Ramos (cell line): ENCODE results near the gene IL36B.

Source experiments
- in situ Hi-C: fragments of 300-500 bp; cut with MboI; formaldehyde crosslinking; loops from one replicate; pipeline ENCODE4 v1.14.3; 2022; ENCODE audit warnings: low sequenced_read_pairs; ENCODE audit not compliant: unreplicated experiment

Gene IL36B

DNA sequence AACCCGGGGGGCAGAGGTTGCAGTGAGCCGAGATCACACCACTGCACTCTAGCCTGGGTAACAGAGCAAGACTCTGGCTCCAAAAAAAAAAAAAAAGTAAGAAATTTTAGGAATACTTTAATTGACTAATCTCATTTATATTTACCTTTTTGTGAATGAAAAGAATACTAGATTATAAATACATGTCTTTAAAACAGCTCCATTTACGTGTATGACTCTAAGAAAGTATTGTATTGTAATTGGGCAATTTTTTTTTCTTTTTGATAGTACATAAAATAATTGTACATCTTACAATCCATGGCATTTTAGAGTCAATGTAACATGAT, 39.4 kb downstream of the IL36B start:
- in situ Hi-C loops, result no loop called here

GRCh38 chr2:113012436-113013335, 40.0 kb downstream of the IL36B start:
- in situ Hi-C loops, result no loop called here

DNA sequence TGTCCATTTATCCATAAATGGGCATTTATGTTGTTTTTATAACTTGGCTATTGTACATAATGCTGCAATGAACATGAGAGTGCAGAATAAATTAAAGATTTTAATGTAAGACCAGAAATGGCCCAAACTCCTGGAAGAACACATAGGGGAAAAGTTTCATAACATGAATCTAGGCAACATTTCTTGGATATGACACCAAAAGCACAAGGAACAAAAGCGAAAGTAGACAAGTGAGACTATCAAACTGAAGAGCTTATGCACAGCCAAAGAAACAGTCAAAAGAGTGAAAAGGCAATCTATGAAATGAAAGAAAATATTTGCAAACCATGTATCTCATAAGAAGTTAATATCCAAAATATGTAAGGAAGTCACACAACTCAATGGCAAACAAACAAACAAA, 41.6 kb downstream of the IL36B start:
- in situ Hi-C loops, result no loop called here

- in situ Hi-C loops, result no loop called here
Measured at GRCh38 chr2:113010088-113010487, 42.6 kb downstream of the IL36B start.

GRCh38 chr2:113009622-113010021, 43.0 kb downstream of the IL36B start:
- in situ Hi-C loops, result no loop called here

GRCh38 chr2:113007250-113007649, 45.4 kb downstream of the IL36B start:
- in situ Hi-C loops, result no loop called here

GRCh38 chr2:113005030-113005509, 47.6 kb downstream of the IL36B start, which contains the start of gene IL36A:
IL36A (plus strand) TSS chr2:113005459; CDS start chr2:113005872, 413 bp downstream.
- in situ Hi-C loops, result no loop called here

GRCh38 chr2:113002677-113003076, 50.0 kb downstream of the IL36B start:
- in situ Hi-C loops, result no loop called here

GRCh38 chr2:113000436-113000835, 52.2 kb downstream of the IL36B start:
- in situ Hi-C loops, result no loop called here

- in situ Hi-C loops, result no loop called here
Measured at GRCh38 chr2:112997151-112997550, 55.5 kb downstream of the IL36B start.

GRCh38 chr2:112996635-112997034, 56.0 kb downstream of the IL36B start:
- in situ Hi-C loops, result no loop called here

DNA sequence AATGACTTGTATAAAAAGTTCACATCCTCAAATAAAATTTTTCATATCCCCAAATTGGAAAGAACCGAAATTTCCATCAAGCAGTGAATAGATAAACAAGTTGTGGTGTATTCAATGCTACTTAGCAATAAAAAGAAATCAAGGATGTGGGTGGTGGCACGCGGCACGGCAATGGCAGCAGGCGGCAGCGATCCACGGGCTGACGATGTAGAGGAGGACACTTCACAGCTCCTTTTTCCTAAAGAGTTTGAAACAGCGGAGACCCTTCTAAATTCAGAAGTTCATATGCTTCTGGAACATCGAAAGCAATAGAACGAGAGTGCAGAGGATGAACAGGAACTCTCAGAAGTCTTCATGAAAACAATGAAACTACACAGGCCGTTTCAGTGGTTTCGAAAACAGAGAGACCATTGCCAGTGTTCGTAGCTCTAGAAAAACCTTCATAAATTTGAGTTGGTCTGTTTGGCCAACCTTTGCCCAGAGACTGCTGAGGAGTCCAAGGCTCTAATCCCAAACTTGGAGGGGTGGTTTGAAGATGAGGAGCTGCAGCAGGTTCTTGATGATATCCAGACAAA, 57.2 kb downstream of the IL36B start:
- in situ Hi-C loops, result no loop called here

DNA sequence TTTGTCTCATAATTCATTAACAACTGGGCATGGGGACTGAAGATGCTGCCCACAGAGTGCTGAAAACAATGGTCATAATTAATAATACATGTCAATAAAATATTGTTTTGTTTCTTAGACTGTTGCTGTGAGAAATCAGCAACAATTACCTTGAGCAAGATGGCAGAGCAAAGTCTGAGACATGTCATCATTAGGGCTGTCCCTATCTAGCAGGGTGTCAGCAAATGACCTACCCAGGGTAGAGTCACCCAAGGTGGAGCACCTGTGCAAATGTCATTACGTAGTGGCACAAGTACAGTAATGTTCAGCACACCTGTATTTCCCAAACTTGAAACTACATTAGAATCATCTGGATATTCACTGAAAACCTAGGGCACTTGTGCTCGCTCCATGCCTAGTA, 58.0 kb downstream of the IL36B start:
- in situ Hi-C loops, result no loop called here

- in situ Hi-C loops, result no loop called here
Measured at GRCh38 chr2:112993831-112994230, 58.8 kb downstream of the IL36B start.

DNA sequence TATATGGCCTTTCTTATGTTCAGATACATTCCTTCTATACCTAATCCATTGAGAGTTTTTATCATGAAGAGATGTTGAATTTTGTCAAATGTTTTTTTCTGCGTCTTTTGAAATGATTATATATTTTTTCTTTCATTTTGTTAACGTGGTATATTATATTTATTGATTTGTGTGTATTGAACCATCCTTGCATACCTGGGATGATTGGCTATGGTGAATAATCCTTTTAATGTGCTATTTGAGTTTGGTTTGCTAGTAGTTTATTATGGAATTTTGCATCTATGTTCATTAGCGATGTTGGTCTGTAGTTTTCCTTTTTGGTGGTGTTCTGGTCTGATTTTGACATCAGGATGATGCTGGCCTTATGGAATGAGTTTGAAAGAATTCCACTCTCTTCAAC, 63.1 kb downstream of the IL36B start:
- in situ Hi-C loops, result no loop called here

GRCh38 chr2:112985090-112985489, 67.6 kb downstream of the IL36B start:
- in situ Hi-C loops, result no loop called here

DNA sequence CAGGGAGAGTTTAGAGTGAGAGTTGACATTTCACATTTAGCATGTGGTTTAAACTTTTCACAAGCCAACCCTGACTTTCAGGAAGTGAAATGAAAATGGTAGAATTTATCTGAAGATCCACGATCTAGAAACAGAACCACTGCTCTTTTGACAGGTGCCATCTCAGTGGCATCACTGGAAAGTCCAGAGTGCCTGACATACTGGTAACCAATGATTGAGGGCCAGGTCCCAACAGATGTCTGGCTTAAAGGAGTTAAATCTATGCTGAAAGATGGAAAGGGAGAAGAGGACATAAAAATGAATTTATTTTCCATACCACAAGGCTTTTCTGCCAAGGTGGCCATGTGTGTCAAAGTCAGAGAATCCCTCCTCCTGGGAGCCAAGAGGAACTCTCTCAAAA, 72.1 kb downstream of the IL36B start:
- in situ Hi-C loops, result no loop called here

GRCh38 chr2:112979731-112980130, 72.9 kb downstream of the IL36B start:
- in situ Hi-C loops, result no loop called here

DNA sequence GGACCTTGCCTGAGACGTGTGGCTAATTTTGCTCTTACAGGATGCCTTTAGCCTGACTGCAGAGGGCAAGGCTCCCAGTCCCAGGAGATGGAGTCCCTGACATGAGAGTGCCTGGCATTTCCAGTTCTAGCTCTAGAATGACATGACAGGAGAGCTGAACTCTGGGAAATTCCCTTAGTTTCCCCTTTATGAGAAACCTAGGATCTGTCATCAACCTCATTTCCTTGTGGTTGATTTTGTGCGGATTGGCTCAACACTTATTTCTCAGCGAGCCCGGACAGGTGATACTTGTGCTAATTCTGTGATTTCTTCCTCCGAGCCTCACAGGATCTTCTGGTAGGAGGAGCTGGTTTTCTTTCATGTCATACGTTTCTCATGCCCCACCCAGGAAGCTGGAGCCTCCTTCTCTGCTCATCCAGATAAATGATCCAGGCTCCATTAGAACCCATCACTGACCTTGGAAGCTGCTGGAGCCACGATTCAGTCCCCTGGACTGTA, 75.1 kb downstream of the IL36B start, which contains the start of gene IL36G:
IL36G (plus strand) TSS at position 448 of the 498 bp plus-strand sequence. CDS start 633 bp downstream, outside the sequence.
- in situ Hi-C loops, result no loop called here
